Esophagus (tissue), 2 donors: ENCODE results near the gene OSBPL3. TPM values are rescaled to one million over a fixed set of nuclear protein-coding genes. Genes with fewer than 3 reads are reported as not detected.

Experiments
- H3K27ac ChIP-seq, 2 donors: one replicate each; pipeline ENCODE4 v1.5.1; 2013; ENCODE audit warnings: low read depth in 2 of 2, mild to moderate bottlenecking in 2 of 2, inconsistent platforms in 1 of 2, low read length in 1 of 2, moderate library complexity in 1 of 2
- H3K27me3 ChIP-seq, 2 donors: one replicate each; pipeline ENCODE4 v1.6.1; 2013; ENCODE audit warnings: low read length in 2 of 2, control low read depth in 1 of 2, mild to moderate bottlenecking in 1 of 2; ENCODE audit not compliant: insufficient read depth in 2 of 2, control insufficient read depth in 1 of 2
- H3K36me3 ChIP-seq, 2 donors: one replicate each; pipeline ENCODE4 v1.6.1; 2013; ENCODE audit warnings: low read length in 1 of 2; ENCODE audit not compliant: control insufficient read depth in 2 of 2, insufficient read depth in 2 of 2
- H3K4me1 ChIP-seq, 2 donors: one replicate each; pipeline ENCODE4 v1.6.1; 2013; ENCODE audit warnings: low read length in 1 of 2; ENCODE audit not compliant: control insufficient read depth in 2 of 2, insufficient read depth in 2 of 2
- H3K4me3 ChIP-seq, 2 donors: one replicate each; pipeline ENCODE4 v1.5.1; 2013; ENCODE audit warnings: low read length in 2 of 2, mild to moderate bottlenecking in 2 of 2, low read depth in 1 of 2, moderate library complexity in 1 of 2
- H3K9me3 ChIP-seq, 2 donors: one replicate each; pipeline ENCODE4 v1.6.1; 2013; ENCODE audit warnings: mild to moderate bottlenecking in 2 of 2, low read depth in 1 of 2, low read length in 1 of 2, moderate library complexity in 1 of 2; ENCODE audit not compliant: control insufficient read depth in 2 of 2, insufficient read depth in 1 of 2
- WGBS, 2 donors: extraction: QIAGEN DNeasy Blood & Tissue Kit; methylation state at CpG; one replicate each; pipeline ENCODE4 v1.1.7; 2013; 5-methylcytosine and 5-hydroxymethylcytosine counted together
- polyA plus RNA-seq, 2 donors: library from polyadenylated mRNA; stranded (reverse); fragments of 200-250 nt; gene quantifications; one replicate each; pipeline ENCODE4 v1.2.3, GENCODE V29; 2013
- donor health status: healthy with polysubstance abuse.
- donor health status: Bipolar disorder and iron deficiency.

Gene OSBPL3
- polyA plus RNA-seq, 2 donors = 10.4 to 22.4 TPM

DNA sequence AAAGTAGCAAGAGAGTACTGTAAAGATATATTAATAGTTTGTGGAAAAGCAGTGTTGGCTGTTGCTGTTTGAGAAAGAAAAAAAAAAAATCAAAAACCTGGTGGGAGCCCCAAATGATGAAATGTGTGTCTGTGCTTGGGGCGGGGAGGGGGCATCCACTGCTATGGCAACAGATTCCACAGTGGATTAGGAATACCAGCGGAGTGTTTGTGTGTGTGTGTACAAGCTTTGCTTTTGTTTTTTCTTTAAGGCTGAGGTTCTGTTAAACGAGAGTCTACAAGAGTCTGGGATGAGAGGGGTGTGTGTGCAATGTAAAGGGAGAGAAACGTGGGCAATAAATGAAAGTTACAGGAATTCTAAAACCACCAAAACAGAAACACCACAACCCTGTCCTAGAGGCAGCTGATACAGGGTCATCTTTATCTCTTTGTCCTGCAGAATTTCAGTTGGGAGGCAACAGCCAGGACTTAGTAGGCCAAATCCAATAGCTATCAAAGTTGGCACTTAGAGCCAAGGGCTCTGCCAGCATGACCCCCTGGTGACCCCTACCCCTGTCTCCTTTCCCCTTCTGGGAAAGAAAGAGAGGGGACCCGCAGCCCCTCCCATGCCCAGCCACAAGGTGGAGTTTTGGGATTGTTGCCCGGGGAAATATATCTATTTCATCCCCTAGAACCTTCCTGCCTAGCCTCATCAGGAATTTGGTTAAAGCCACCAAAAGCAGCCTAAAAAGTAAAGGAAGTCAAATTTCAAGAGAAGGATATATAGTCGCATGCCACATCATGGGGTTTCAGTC lies 85.4 kb downstream of the OSBPL3 start:
- Histone ChIP-seq H3K27ac (no peak overlapping the region), H3K4me1 (no peaks in the 10 kb centered on the region), H3K36me3 (peaks cover 0 to 2% of the 10 kb centered on the region in 2 donors), H3K27me3 (no peaks in the 10 kb centered on the region), H3K4me3 (no peak overlapping the region), H3K9me3 (no peaks in the 10 kb centered on the region)
- WGBS, 2 donors = 78 to 80% methylated on average over 7 of the region's 7 CpGs

DNA sequence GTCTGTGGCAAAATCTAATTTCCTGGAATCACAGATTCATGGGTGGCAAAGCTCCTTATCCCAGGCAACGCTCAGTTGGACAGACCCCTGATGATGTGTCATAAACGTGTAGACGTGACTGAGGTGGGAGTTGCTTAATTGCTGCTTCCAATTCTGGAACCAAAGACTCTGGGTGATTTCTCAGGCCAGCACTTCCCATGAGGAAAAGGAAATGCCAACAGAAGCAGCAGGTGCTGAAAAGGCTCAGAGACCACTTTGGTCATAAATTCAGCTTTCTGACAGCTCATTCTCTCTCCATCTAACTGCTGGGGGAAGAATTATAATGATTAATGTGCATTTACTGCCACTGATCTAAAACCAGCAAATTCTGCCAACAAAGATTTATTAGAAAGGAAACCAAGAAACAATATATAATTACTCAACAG lies 88.7 kb downstream of the OSBPL3 start:
- no peaks in the 10 kb centered on the region for H3K4me1 ChIP-seq
- H3K27ac ChIP-seq = no peak overlapping the region
- H3K36me3 ChIP-seq = peaks cover 0 to 2% of the 10 kb centered on the region in 2 donors
- WGBS, 2 donors = 80 to 88% methylated on average over 3 of the region's 3 CpGs
- no peaks in the 10 kb centered on the region for H3K9me3 ChIP-seq
- H3K4me3 ChIP-seq = no peak overlapping the region
- no peaks in the 10 kb centered on the region for H3K27me3 ChIP-seq

GRCh38 chr7:24889611-24890010 lies 90.4 kb downstream of the OSBPL3 start:
- Histone ChIP-seq H3K27ac (no peak overlapping the region), H3K9me3 (no peaks in the 10 kb centered on the region), H3K27me3 (no peaks in the 10 kb centered on the region), H3K4me3 (no peak overlapping the region), H3K36me3 (peaks cover 0 to 2% of the 10 kb centered on the region in 2 donors), H3K4me1 (no peaks in the 10 kb centered on the region)
- WGBS, 2 donors = 85% methylated on average over 1 of the region's 1 CpG

GRCh38 chr7:24888653-24889052 lies 91.3 kb downstream of the OSBPL3 start:
- H3K36me3 ChIP-seq = peaks cover 0 to 2% of the 10 kb centered on the region in 2 donors
- no peaks in the 10 kb centered on the region for H3K4me1 ChIP-seq
- no peaks in the 10 kb centered on the region for H3K27me3 ChIP-seq
- H3K27ac ChIP-seq = no peak overlapping the region
- H3K4me3 ChIP-seq = no peak overlapping the region
- no peaks in the 10 kb centered on the region for H3K9me3 ChIP-seq

DNA sequence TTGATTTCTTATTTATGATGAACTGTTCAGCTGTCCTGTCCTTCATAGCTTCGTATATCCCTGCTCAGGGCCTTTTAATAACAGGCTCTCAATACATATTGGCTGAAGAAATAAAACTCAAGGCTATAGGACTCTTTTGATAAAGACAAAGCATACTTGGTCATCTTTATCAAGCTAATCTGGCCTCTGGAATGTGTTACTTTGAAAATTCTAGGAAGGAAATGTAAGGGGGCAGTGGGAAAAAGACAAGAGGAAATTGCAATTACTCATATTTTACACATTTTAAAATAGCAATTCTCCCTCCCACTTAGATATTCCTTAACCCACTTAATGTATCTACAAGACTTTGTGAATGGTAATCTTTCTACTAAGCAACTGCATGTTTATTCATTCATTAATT lies 94.3 kb downstream of the OSBPL3 start:
- 80 to 89% methylated on average over 1 of the region's 1 CpG for WGBS, 2 donors
- Histone ChIP-seq H3K27ac (no peak overlapping the region), H3K4me3 (no peak overlapping the region), H3K27me3 (no peaks in the 10 kb centered on the region), H3K4me1 (no peaks in the 10 kb centered on the region), H3K9me3 (no peaks in the 10 kb centered on the region), H3K36me3 (peaks cover 0 to 2% of the 10 kb centered on the region in 2 donors)

- no peak overlapping the region for H3K4me3 ChIP-seq
- H3K36me3 ChIP-seq = peaks cover 0 to 1% of the 10 kb centered on the region in 2 donors
- no peaks in the 10 kb centered on the region for H3K9me3 ChIP-seq
- 82 to 95% methylated on average over 2 of the region's 2 CpGs for WGBS, 2 donors
- H3K27me3 ChIP-seq = no peaks in the 10 kb centered on the region
- no peaks in the 10 kb centered on the region for H3K4me1 ChIP-seq
- H3K27ac ChIP-seq = no peak overlapping the region
Measured at GRCh38 chr7:24885305-24885704, 94.7 kb downstream of the OSBPL3 start.

DNA sequence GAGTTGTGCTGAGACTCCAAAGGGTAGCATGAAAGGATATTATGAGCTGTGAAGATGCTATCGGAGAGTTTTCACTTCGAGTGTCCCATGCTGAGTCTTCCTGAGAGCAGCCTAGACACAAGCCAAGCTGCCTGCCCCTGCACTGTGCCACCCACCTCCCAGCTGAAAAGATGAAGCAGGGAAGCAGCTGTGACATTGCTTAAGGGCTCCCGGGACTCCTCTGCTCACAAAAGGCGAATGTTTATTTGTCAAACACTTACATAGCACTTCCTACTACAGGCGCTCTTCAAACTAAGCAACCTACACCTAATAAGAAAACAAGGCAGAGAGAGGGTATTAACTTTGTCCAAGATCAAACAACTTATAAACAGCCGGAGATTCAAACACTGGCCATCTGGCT lies 95.6 kb downstream of the OSBPL3 start:
- Histone ChIP-seq H3K9me3 (no peaks in the 10 kb centered on the region), H3K4me1 (no peaks in the 10 kb centered on the region), H3K36me3 (no peaks in the 10 kb centered on the region), H3K27ac (no peak overlapping the region), H3K4me3 (no peak overlapping the region), H3K27me3 (no peaks in the 10 kb centered on the region)
- 71 to 76% methylated on average over 6 of the region's 6 CpGs for WGBS, 2 donors

- WGBS, 2 donors = 85 to 88% methylated on average over 1 of the region's 1 CpG
- Histone ChIP-seq H3K27ac (no peak overlapping the region), H3K4me1 (no peaks in the 10 kb centered on the region), H3K27me3 (no peaks in the 10 kb centered on the region), H3K4me3 (no peak overlapping the region), H3K9me3 (no peaks in the 10 kb centered on the region), H3K36me3 (no peaks in the 10 kb centered on the region)
Measured at GRCh38 chr7:24883622-24884013, 96.4 kb downstream of the OSBPL3 start.

DNA sequence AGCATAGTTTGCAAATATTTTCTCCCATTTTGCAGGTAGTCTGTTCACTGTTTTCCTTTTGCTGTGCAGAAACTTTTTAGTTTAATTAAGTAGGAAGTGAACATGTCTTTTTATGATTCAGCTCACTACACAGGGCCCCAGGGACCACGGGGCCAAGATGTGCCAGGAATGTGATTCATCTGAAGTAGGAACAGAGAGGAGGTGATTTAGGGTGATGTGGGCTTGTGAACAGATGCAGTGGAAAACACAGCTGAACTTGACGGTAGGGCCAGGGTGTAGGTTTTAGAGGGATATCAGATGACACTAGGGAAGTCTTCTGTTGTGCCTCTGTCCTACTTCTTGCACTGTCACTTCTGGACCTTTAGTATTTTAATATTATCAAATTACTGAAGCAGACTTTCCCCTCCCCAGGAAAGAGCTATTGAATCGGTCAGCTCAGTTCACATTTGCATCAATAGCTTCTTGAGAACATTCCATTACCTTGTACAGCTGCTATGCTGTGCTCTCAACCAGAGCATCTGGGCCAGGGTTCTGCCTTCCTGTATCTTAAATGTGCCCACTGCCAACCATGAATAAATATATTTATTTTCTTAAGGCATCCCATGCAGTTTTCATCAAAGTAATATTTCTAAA lies 96.9 kb downstream of the OSBPL3 start:
- Histone ChIP-seq H3K27ac (no peak overlapping the region), H3K9me3 (no peaks in the 10 kb centered on the region), H3K36me3 (no peaks in the 10 kb centered on the region), H3K4me1 (no peaks in the 10 kb centered on the region), H3K4me3 (no peak overlapping the region), H3K27me3 (no peaks in the 10 kb centered on the region)
- 34 to 49% methylated on average over 3 of the region's 3 CpGs for WGBS, 2 donors

GRCh38 chr7:24881623-24882022 lies 98.4 kb downstream of the OSBPL3 start:
- 84 to 89% methylated on average over 4 of the region's 4 CpGs for WGBS, 2 donors
- Histone ChIP-seq H3K27ac (no peak overlapping the region), H3K4me3 (no peak overlapping the region), H3K27me3 (no peaks in the 10 kb centered on the region), H3K9me3 (no peaks in the 10 kb centered on the region), H3K36me3 (no peaks in the 10 kb centered on the region), H3K4me1 (no peaks in the 10 kb centered on the region)
